Fibroblast of mammary gland (primary cell): ENCODE measurements around the gene SEC61G.

Experiments used
- DNase-seq: peaks from one replicate; pipeline ENCODE4 v3.0.0-alpha.2; 2010; ENCODE audit warnings: low read depth
- H3K4me3 ChIP-seq: 2 replicates; pipeline ENCODE4 v1.5.1; 2011; ENCODE audit warnings: low read depth, mild to moderate bottlenecking, low read length, moderate library complexity; ENCODE audit not compliant: control insufficient read depth
- CTCF ChIP-seq: conservative IDR thresholded peaks from 2 replicates; pipeline ENCODE4 v1.5.1; 2011; ENCODE audit warnings: low read depth, low read length, inconsistent platforms; ENCODE audit not compliant: control insufficient read depth, insufficient read depth

Gene SEC61G

GRCh38 chr7:54758702-54759592 lies at the start of gene SEC61G:
Gene SEC61G, minus strand, starts transcription at chr7:54759211. Its CDS starts 1,623 bp downstream, at chr7:54757588.
- no peak for TF ChIP-seq CTCF

GRCh38 chr7:54802841-54803240 lies 43.8 kb upstream of the SEC61G start:
- DNase-seq, result peak; percentile 37
- no peak overlapping the region for H3K4me3 ChIP-seq
- TF ChIP-seq CTCF, result no peak

More at GRCh38 chr7:54758702-54759592, at the start of gene SEC61G:
- peak within 1 kb of the TSS; percentile 98 for H3K4me3 ChIP-seq
- peak; percentile 97 for DNase-seq

GRCh38 chr7:54802114-54802513 lies 43.1 kb upstream of the SEC61G start:
- TF ChIP-seq CTCF, result no peak
- H3K4me3 ChIP-seq, result no peak overlapping the region
- DNase-seq, result no peak

- no peak for TF ChIP-seq CTCF
- no peak overlapping the region for H3K4me3 ChIP-seq
- no peak for DNase-seq
These were observed 40.8 kb upstream of the SEC61G start for GRCh38 chr7:54799792-54800191.

- DNase-seq, result no peak
- TF ChIP-seq CTCF, result no peak
These were observed 39.5 kb upstream of the SEC61G start for GRCh38 chr7:54798530-54798929.

GRCh38 chr7:54796853-54797252 lies 37.8 kb upstream of the SEC61G start:
- H3K4me3 ChIP-seq, result no peak overlapping the region
- DNase-seq, result no peak
- TF ChIP-seq CTCF, result no peak

More at GRCh38 chr7:54798530-54798929, 39.5 kb upstream of the SEC61G start:
- H3K4me3 ChIP-seq, result no peak overlapping the region

GRCh38 chr7:54796150-54796549 lies 37.1 kb upstream of the SEC61G start:
- no peak overlapping the region for H3K4me3 ChIP-seq
- TF ChIP-seq CTCF, result no peak
- peak; percentile 82 for DNase-seq
